Left kidney (tissue), 2 donors: Measurements from ENCODE around the gene ASTN1. TPM values are rescaled to one million over a fixed set of nuclear protein-coding genes. Genes with fewer than 3 reads are reported as not detected.

Experiments
- DNase-seq: peaks from one replicate; pipeline ENCODE4 v3.0.0-alpha.2; 2013
- polyA plus RNA-seq: library from polyadenylated mRNA; unstranded; fragments of 120-200 nt; gene quantifications from one replicate; pipeline ENCODE4 v1.2.1, GENCODE V29; 2013; ENCODE audit not compliant: insufficient read length

The ASTN1 gene
- polyA plus RNA-seq, 1 donor, result 1.4 TPM

DNA sequence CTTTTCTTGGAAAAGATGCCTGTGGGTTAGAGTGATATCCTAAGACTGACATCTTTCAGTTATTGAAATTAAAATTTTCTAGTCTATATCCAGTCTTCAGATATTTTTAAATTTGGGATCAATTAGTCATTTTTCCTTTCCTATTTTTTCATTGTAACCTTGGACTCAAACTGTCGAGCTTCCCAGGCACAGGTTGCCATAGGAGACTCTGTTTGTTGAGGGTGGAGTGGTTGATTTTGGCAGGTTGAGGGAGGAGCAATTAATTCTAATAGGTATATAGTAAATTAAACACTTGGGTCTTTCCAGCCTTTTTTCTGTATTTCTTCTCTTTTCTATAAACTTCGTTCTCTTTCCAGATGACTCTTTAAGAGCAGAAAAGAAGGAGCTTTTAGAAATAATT, 326.8 kb downstream of the ASTN1 start:
- DNase-seq, result no peak

DNA sequence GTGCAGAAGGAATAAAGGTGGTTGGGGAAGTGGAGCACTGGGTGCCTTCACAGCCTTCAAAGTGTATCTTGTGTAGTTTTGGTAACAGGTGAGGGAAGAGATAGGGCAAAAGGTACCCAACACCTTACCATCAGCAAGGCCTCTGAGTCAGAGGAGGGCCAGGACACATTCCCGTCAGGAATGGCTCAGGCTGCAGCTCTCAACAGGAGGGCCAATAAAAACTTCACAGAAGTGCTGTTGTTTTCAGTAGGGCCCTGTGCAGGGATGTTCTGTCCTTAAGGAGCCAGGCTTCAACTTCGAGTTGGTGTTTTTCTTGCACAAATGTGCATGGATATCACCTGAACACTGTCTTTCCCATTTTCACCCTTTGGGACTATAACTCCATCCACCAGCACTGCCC, 333.4 kb downstream of the ASTN1 start:
- no peak for DNase-seq

- DNase-seq, result no peak
Measured at GRCh38 chr1:176829261-176829660, 335.3 kb downstream of the ASTN1 start.

GRCh38 chr1:176826265-176826664, 338.2 kb downstream of the ASTN1 start:
- no peak for DNase-seq

GRCh38 chr1:176820391-176821031, 344.0 kb downstream of the ASTN1 start:
- DNase-seq, result no peak

GRCh38 chr1:176816232-176816631, 348.3 kb downstream of the ASTN1 start:
- DNase-seq, result no peak

GRCh38 chr1:176815621-176816020, 348.9 kb downstream of the ASTN1 start:
- DNase-seq, result no peak

- DNase-seq, result no peak
Measured at GRCh38 chr1:176811511-176812288, 352.8 kb downstream of the ASTN1 start.

- no peak for DNase-seq
Measured at GRCh38 chr1:176809292-176809691, 355.2 kb downstream of the ASTN1 start.

Other genes starting within 250 kb of the ASTN1 start
- 0.13 TPM for gene BRINP2, start 6.2 kb upstream of the ASTN1 start, polyA plus RNA-seq